ENCODE results near the gene PLAGL1. TPM values are rescaled to one million over a fixed set of nuclear protein-coding genes. Genes with fewer than 3 reads are reported as not detected.

PLAGL1 gene
- 9.5 and 10.9 TPM in 2 replicates for total RNA-seq

GRCh38 chr6:144008120-144008811, at the start of gene PLAGL1:
TSS of gene PLAGL1 (minus strand) at chr6:144008259. CDS start at chr6:143948136, 60,123 bp downstream.
- no peaks in the 10 kb centered on the region for H3K36me3 ChIP-seq (ENCODE audit: control insufficient read depth, insufficient read depth, low read length)
- TF ChIP-seq CTCF (IDR thresholded peaks at IDR 0.05; ENCODE audit: insufficient read depth, low read length, poor library complexity, severe bottlenecking): no peak
- DNase-seq (ENCODE audit: low read depth): no peak
- H3K4me3 ChIP-seq (ENCODE audit: low read depth, low read length): peak within 1 kb of the TSS; percentile 60
- H3K27me3 ChIP-seq (ENCODE audit: control insufficient read depth, insufficient read depth, low read length): no peaks in the 10 kb centered on the region

DNA sequence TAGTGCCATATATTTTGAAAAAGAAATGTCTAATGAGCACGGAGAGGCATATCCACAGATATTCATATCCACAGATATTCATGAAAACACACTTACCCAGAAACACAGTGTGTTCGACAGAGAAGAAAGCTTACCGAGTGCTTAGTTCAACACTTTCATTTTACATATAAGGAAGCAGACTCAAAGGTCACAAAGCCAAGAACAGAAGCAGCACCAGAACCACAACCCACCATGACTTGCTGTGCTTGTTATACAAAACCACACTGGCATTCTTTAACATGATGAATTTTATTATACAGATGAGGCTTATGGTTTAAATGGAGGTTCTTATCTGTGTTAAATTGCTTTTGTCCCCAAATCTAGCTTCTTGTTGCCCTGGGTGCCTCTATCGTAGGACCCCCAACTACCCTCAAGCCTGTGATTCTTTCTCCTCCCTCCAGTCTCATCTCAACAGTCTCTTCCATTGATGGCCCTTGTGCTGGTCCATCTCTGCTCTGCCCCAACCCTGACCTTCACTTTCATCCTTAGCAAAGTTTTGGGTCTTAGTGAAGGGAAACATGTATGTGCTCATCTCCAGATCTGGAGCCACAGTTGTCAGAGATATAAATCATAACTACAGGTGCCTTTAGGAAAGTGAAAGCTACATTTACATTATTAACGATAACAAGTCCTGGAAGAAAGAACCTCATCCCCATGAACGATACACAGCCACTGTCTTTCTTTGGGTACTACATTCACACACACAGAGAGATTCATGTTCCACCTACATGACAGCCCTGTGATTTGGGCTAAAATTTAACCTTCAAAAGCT, 47.3 kb upstream of the PLAGL1 start:
- Histone ChIP-seq H3K4me3 (ENCODE audit: low read depth, low read length) (no peak overlapping the region), H3K27me3 (ENCODE audit: control insufficient read depth, insufficient read depth, low read length) (no peaks in the 10 kb centered on the region), H3K36me3 (ENCODE audit: control insufficient read depth, insufficient read depth, low read length) (no peaks in the 10 kb centered on the region)
- DNase-seq (ENCODE audit: low read depth): no peak
- no peak for TF ChIP-seq CTCF (IDR thresholded peaks at IDR 0.05; ENCODE audit: insufficient read depth, low read length, poor library complexity, severe bottlenecking)

- Histone ChIP-seq H3K36me3 (ENCODE audit: control insufficient read depth, insufficient read depth, low read length) (no peaks in the 10 kb centered on the region), H3K27me3 (ENCODE audit: control insufficient read depth, insufficient read depth, low read length) (no peaks in the 10 kb centered on the region), H3K4me3 (ENCODE audit: low read depth, low read length) (no peak overlapping the region)
- DNase-seq (ENCODE audit: low read depth): no peak
- no peak for TF ChIP-seq CTCF (IDR thresholded peaks at IDR 0.05; ENCODE audit: insufficient read depth, low read length, poor library complexity, severe bottlenecking)
These were observed 45.5 kb upstream of the PLAGL1 start for GRCh38 chr6:144053601-144054000.

GRCh38 chr6:144052488-144052887, 44.4 kb upstream of the PLAGL1 start:
- Histone ChIP-seq H3K4me3 (ENCODE audit: low read depth, low read length) (no peak overlapping the region), H3K36me3 (ENCODE audit: control insufficient read depth, insufficient read depth, low read length) (no peaks in the 10 kb centered on the region), H3K27me3 (ENCODE audit: control insufficient read depth, insufficient read depth, low read length) (no peaks in the 10 kb centered on the region)
- no peak for TF ChIP-seq CTCF (IDR thresholded peaks at IDR 0.05; ENCODE audit: insufficient read depth, low read length, poor library complexity, severe bottlenecking)
- DNase-seq (ENCODE audit: low read depth): no peak

DNA sequence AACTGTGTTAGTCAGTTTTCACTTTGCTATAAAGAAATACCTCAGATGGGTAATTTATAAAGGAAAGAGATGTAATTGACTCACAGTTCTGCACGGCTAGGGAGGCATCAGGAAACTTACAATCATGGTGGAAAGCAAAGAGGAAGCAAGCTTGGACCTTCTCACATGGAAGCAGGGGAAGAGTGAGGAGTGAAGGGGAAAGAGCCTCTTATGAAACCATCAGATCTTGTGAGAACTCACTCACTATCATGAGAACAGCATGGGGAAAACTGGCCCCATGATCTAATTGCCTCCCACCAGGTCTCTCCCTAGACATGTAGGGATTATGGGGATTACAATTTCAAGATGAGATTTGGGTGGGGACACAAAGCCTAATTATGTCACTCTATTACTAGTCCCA, 41.3 kb upstream of the PLAGL1 start:
- no peaks in the 10 kb centered on the region for H3K36me3 ChIP-seq (ENCODE audit: control insufficient read depth, insufficient read depth, low read length)
- H3K4me3 ChIP-seq (ENCODE audit: low read depth, low read length): no peak overlapping the region
- no peak for TF ChIP-seq CTCF (IDR thresholded peaks at IDR 0.05; ENCODE audit: insufficient read depth, low read length, poor library complexity, severe bottlenecking)
- DNase-seq (ENCODE audit: low read depth): no peak
- H3K27me3 ChIP-seq (ENCODE audit: control insufficient read depth, insufficient read depth, low read length): no peaks in the 10 kb centered on the region

Measured in kidney epithelial cell (primary cell).